ENCODE data around the gene FGF21. TPM values are rescaled to one million over a fixed set of nuclear protein-coding genes. Genes with fewer than 3 reads are reported as not detected.

Gene FGF21
- total RNA-seq, 1 donor from 2014 or later, result not detected

DNA sequence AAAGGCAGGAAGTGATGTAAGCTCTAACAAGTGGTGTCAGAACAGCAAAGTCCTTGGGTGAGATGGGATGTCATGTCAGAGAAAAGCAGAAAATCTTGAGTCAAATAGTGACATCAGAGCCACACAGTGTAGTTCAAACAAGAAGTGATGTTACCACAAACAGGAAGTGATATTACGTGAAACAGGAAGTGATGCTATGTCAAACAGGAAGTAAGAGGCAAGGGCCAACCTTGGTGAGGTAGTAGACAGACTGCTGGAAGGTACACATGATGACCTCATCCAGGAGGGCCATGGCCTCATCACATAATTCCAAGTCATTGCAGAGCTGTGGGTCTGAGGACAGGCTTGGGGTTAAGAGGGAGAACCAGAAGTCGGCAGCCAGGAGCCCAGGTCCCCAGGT lies 28.8 kb upstream of the FGF21 start:
- Mint-ChIP-seq H3K9me3 (peaks cover 3% of the 10 kb centered on the region), H3K36me3 (peaks cover 13% of the 10 kb centered on the region), H3K27ac (no peak overlapping the region), H3K4me3 (no peak overlapping the region), H3K4me1 (ENCODE audit: unreplicated experiment) (peaks cover 8% of the 10 kb centered on the region), H3K27me3 (no peaks in the 10 kb centered on the region)
- no peak for DNase-seq (ENCODE audit: extremely low spot score, unreplicated experiment)
- no peak for TF ChIP-seq CTCF (conservative IDR thresholded peaks at IDR 0.05)

- H3K27me3 Mint-ChIP-seq, result no peaks in the 10 kb centered on the region
- DNase-seq (ENCODE audit: extremely low spot score, unreplicated experiment), result no peak
- TF ChIP-seq CTCF (conservative IDR thresholded peaks at IDR 0.05), result no peak
- peaks cover 8% of the 10 kb centered on the region for H3K4me1 Mint-ChIP-seq (ENCODE audit: unreplicated experiment)
- peaks cover 3% of the 10 kb centered on the region for H3K9me3 Mint-ChIP-seq
- no peak overlapping the region for H3K27ac Mint-ChIP-seq
- H3K36me3 Mint-ChIP-seq, result peaks cover 15% of the 10 kb centered on the region
- no peak overlapping the region for H3K4me3 Mint-ChIP-seq
Measured at GRCh38 chr19:48728911-48729664, 26.2 kb upstream of the FGF21 start.

GRCh38 chr19:48731452-48731851 lies 23.9 kb upstream of the FGF21 start:
- Mint-ChIP-seq H3K36me3 (peaks cover 11% of the 10 kb centered on the region), H3K4me3 (no peak overlapping the region), H3K27ac (no peak overlapping the region), H3K9me3 (peaks cover 5% of the 10 kb centered on the region), H3K27me3 (peaks cover 4% of the 10 kb centered on the region), H3K4me1 (ENCODE audit: unreplicated experiment) (peaks cover 5% of the 10 kb centered on the region)
- DNase-seq (ENCODE audit: extremely low spot score, unreplicated experiment), result no peak
- no peak for TF ChIP-seq CTCF (conservative IDR thresholded peaks at IDR 0.05)

- TF ChIP-seq CTCF (conservative IDR thresholded peaks at IDR 0.05), result no peak
- peak overlapping the region; percentile 72 for H3K27ac Mint-ChIP-seq
Measured at GRCh38 chr19:48734625-48735024, 20.7 kb upstream of the FGF21 start.

GRCh38 chr19:48735031-48735615 lies 20.2 kb upstream of the FGF21 start:
- H3K9me3 Mint-ChIP-seq, result peaks cover 5% of the 10 kb centered on the region
- peak overlapping the region; percentile 72 for H3K27ac Mint-ChIP-seq
- TF ChIP-seq CTCF (conservative IDR thresholded peaks at IDR 0.05), result no peak
- H3K4me1 Mint-ChIP-seq (ENCODE audit: unreplicated experiment), result peaks cover 15% of the 10 kb centered on the region
- H3K27me3 Mint-ChIP-seq, result peaks cover 7% of the 10 kb centered on the region
- no peak for DNase-seq (ENCODE audit: extremely low spot score, unreplicated experiment)
- peak overlapping the region; percentile 87 for H3K4me3 Mint-ChIP-seq
- peaks cover 11% of the 10 kb centered on the region for H3K36me3 Mint-ChIP-seq

More at GRCh38 chr19:48734625-48735024, 20.7 kb upstream of the FGF21 start:
- Mint-ChIP-seq H3K9me3 (peaks cover 5% of the 10 kb centered on the region), H3K4me1 (ENCODE audit: unreplicated experiment) (peaks cover 15% of the 10 kb centered on the region), H3K27me3 (peaks cover 4% of the 10 kb centered on the region), H3K4me3 (peak overlapping the region; percentile 87), H3K36me3 (peaks cover 11% of the 10 kb centered on the region)
- DNase-seq (ENCODE audit: extremely low spot score, unreplicated experiment), result no peak
